Measurements from ENCODE around the gene GSTT4. TPM values are rescaled to one million over a fixed set of nuclear protein-coding genes. Genes with fewer than 3 reads are reported as not detected.

Gene GSTT4
- total and polyA plus RNA-seq, 12 donors, result not detected

GRCh38 chr22:24007253-24008021, 2.2 kb upstream of the GSTT4 start:
- DNase-seq, result no peak
- Histone ChIP-seq H3K27me3 (no peaks in the 10 kb centered on the region), H3K36me3 (replicated peaks in 1 of 2) (no peaks in the 10 kb centered on the region), H3K4me1 (replicated peaks in 1 of 2) (peaks cover 2 to 9% of the 10 kb centered on the region in 2 donors), H3K27ac (no peak overlapping the region), H3K9me3 (replicated peaks in 1 of 3) (no peaks in the 10 kb centered on the region), H3K4me3 (no peak overlapping the region)
- WGBS, 4 donors, result 83 to 89% (median 86%) methylated on average over 8 of the region's 8 CpGs
- TF ChIP-seq CTCF (IDR thresholded peaks at IDR 0.05), result no peak
- no peak for TF ChIP-seq POLR2A (IDR thresholded peaks at IDR 0.05)
- intact Hi-C loops (cut with DNase I), result no loop called here

GRCh38 chr22:24006914-24007214, 1.6 kb upstream of the GSTT4 start:
- intact Hi-C loops (cut with DNase I), result no loop called here
- no peak for DNase-seq

GRCh38 chr22:24006207-24006913, 1.1 kb upstream of the GSTT4 start:
- H3K36me3 ChIP-seq (replicated peaks in 1 of 2), result no peaks in the 10 kb centered on the region
- no peaks in the 10 kb centered on the region for H3K9me3 ChIP-seq (replicated peaks in 1 of 3)
- DNase-seq, result no peak
- no peaks in the 10 kb centered on the region for H3K4me1 ChIP-seq (replicated peaks in 1 of 2)
- WGBS, 4 donors, result 65 to 82% (median 74%) methylated on average over 4 to 10 of the region's 10 CpGs
- intact Hi-C loops (cut with DNase I), result no loop called here
- H3K4me3 ChIP-seq, result no peak overlapping the region
- TF ChIP-seq POLR2A (IDR thresholded peaks at IDR 0.05), result no peak
- no peak for TF ChIP-seq CTCF (IDR thresholded peaks at IDR 0.05)
- H3K27ac ChIP-seq, result no peak overlapping the region
- H3K27me3 ChIP-seq, result no peaks in the 10 kb centered on the region

More at GRCh38 chr22:24006914-24007214, 1.6 kb upstream of the GSTT4 start:
- 84 to 92% (median 89%) methylated on average over 6 of the region's 6 CpGs for WGBS, 4 donors
- H3K4me3 ChIP-seq, result no peak overlapping the region
- H3K4me1 ChIP-seq (replicated peaks in 1 of 2), result peaks cover 0 to 4% of the 10 kb centered on the region in 2 donors
- H3K9me3 ChIP-seq (replicated peaks in 1 of 3), result no peaks in the 10 kb centered on the region
- H3K27me3 ChIP-seq, result no peaks in the 10 kb centered on the region
- H3K27ac ChIP-seq, result no peak overlapping the region
- TF ChIP-seq CTCF (IDR thresholded peaks at IDR 0.05), result no peak
- TF ChIP-seq POLR2A (IDR thresholded peaks at IDR 0.05), result no peak
- H3K36me3 ChIP-seq (replicated peaks in 1 of 2), result no peaks in the 10 kb centered on the region

- WGBS, 4 donors, result 81 to 91% (median 87%) methylated on average over 8 to 9 of the region's 9 CpGs
- TF ChIP-seq POLR2A (IDR thresholded peaks at IDR 0.05) (no peak), CTCF (IDR thresholded peaks at IDR 0.05) (no peak)
- Histone ChIP-seq H3K27me3 (no peaks in the 10 kb centered on the region), H3K4me1 (replicated peaks in 1 of 2) (no peaks in the 10 kb centered on the region), H3K9me3 (replicated peaks in 1 of 3) (no peaks in the 10 kb centered on the region), H3K4me3 (no peak overlapping the region), H3K36me3 (replicated peaks in 1 of 2) (no peaks in the 10 kb centered on the region), H3K27ac (no peak overlapping the region)
- DNase-seq, result no peak
- intact Hi-C loops (cut with DNase I), result no loop called here
These were observed 1.4 kb downstream of the GSTT4 start for GRCh38 chr22:24003887-24004286.

Data from adrenal gland (tissue), 12 donors.